ENCODE measurements around the gene PCDH8. TPM values are rescaled to one million over a fixed set of nuclear protein-coding genes. Genes with fewer than 3 reads are reported as not detected.
A peak's percentile ranks its signal among the peaks of the same experiment; 100 is the strongest.

PCDH8 gene
- total RNA-seq, 4 donors from 2014 or later = not detected

GRCh38 chr13:52869050-52869449 lies 20.6 kb upstream of the PCDH8 start:
- no peak for DNase-seq (ENCODE audit: low spot score)
- no peak for ATAC-seq (ENCODE audit: low FRiP score)
- no peak for TF ChIP-seq CTCF (IDR thresholded peaks at IDR 0.05)

- ATAC-seq (ENCODE audit: low FRiP score) (no peak), DNase-seq (ENCODE audit: low spot score) (no peak)
- TF ChIP-seq CTCF (IDR thresholded peaks at IDR 0.05) = no peak
Measured at GRCh38 chr13:52868190-52868589, 19.8 kb upstream of the PCDH8 start.

- no peak for TF ChIP-seq CTCF (IDR thresholded peaks at IDR 0.05)
- no peak for ATAC-seq (ENCODE audit: low FRiP score)
- DNase-seq (ENCODE audit: low spot score) = no peak
Measured at GRCh38 chr13:52864941-52865340, 16.5 kb upstream of the PCDH8 start.

- TF ChIP-seq CTCF (IDR thresholded peaks at IDR 0.05) = no peak
- no peak for DNase-seq (ENCODE audit: low spot score)
- ATAC-seq (ENCODE audit: low FRiP score) = no peak
Measured at GRCh38 chr13:52862358-52863206, 14.1 kb upstream of the PCDH8 start.

GRCh38 chr13:52852444-52852843 lies 4.0 kb upstream of the PCDH8 start:
- DNase-seq (ENCODE audit: low spot score) = no peak
- ATAC-seq (ENCODE audit: low FRiP score) = no peak
- no peak for TF ChIP-seq CTCF (IDR thresholded peaks at IDR 0.05)

- no peak for TF ChIP-seq CTCF (IDR thresholded peaks at IDR 0.05)
- no peak for DNase-seq (ENCODE audit: low spot score)
- ATAC-seq (ENCODE audit: low FRiP score) = peak; percentile 31
Measured at GRCh38 chr13:52851137-52851962, 2.9 kb upstream of the PCDH8 start.

Data from omental fat pad (tissue), 4 donors.